ENCODE measurements around the gene LMAN1.

Gene LMAN1

GRCh38 chr18:59303656-59304195 is 55.3 kb downstream of the LMAN1 start:
- no peak for TF ChIP-seq Cebpa-rat (IDR thresholded peaks at IDR 0.05)
- peaks cover 0 to 3% (median 0%) of the 10 kb centered on the region in 11 experiments; a peak in 3 of 22 replicates for H3K27me3 ChIP-seq

GRCh38 chr18:59303006-59303405 is 56.1 kb downstream of the LMAN1 start:
- no peak overlapping the region for H3K9ac ChIP-seq
- TF ChIP-seq Cebpa-rat (IDR thresholded peaks at IDR 0.05): no peak
- no peaks in the 10 kb centered on the region for H3K9me3 ChIP-seq (replicated peaks in 1 of 11)
- no peak overlapping the region for H3K4me3 ChIP-seq
- H4K20me1 ChIP-seq: no peaks in the 10 kb centered on the region; a peak in 1 of 22 replicates
- H3K4me2 ChIP-seq: no peak overlapping the region
- H3K4me1 ChIP-seq: peaks cover 0 to 16% (median 9%) of the 10 kb centered on the region in 10 experiments; a peak in 12 of 20 replicates
- no peaks in the 10 kb centered on the region for H3K27me3 ChIP-seq
- H3K36me3 ChIP-seq: no peaks in the 10 kb centered on the region
- no peak overlapping the region for H3K27ac ChIP-seq

More at GRCh38 chr18:59303656-59304195, 55.3 kb downstream of the LMAN1 start:
- Histone ChIP-seq H4K20me1 (no peaks in the 10 kb centered on the region; a peak in 1 of 22 replicates), H3K27ac (no peak overlapping the region), H3K4me1 (peaks cover 0 to 16% (median 9%) of the 10 kb centered on the region in 10 experiments; a peak in 12 of 20 replicates), H3K9ac (no peak overlapping the region), H3K36me3 (no peaks in the 10 kb centered on the region), H3K4me3 (no peak overlapping the region), H3K4me2 (no peak overlapping the region), H3K9me3 (replicated peaks in 1 of 11) (no peaks in the 10 kb centered on the region)

- no peak overlapping the region for H3K9ac ChIP-seq
- no peak overlapping the region for H3K4me2 ChIP-seq
- H3K4me3 ChIP-seq: no peak overlapping the region
- H3K27me3 ChIP-seq: no peaks in the 10 kb centered on the region
- H3K9me3 ChIP-seq (replicated peaks in 1 of 11): no peaks in the 10 kb centered on the region
- no peak for TF ChIP-seq Cebpa-rat (IDR thresholded peaks at IDR 0.05)
- no peaks in the 10 kb centered on the region for H3K36me3 ChIP-seq
- H3K4me1 ChIP-seq: peaks cover 0 to 16% (median 9%) of the 10 kb centered on the region in 10 experiments; a peak in 12 of 20 replicates
- H4K20me1 ChIP-seq: no peaks in the 10 kb centered on the region; a peak in 1 of 22 replicates
- no peak overlapping the region for H3K27ac ChIP-seq
Observed at GRCh38 chr18:59301929-59302328, 57.1 kb downstream of the LMAN1 start.

GRCh38 chr18:59300676-59301285 is 58.3 kb downstream of the LMAN1 start:
- no peak overlapping the region for H3K27ac ChIP-seq
- no peak overlapping the region for H3K4me3 ChIP-seq
- H3K27me3 ChIP-seq: no peaks in the 10 kb centered on the region
- no peak for TF ChIP-seq Cebpa-rat (IDR thresholded peaks at IDR 0.05)
- H3K4me1 ChIP-seq: peaks cover 0 to 6% (median 4%) of the 10 kb centered on the region in 10 experiments; a peak in 11 of 20 replicates
- no peak overlapping the region for H3K4me2 ChIP-seq
- H4K20me1 ChIP-seq: no peaks in the 10 kb centered on the region; a peak in 1 of 22 replicates
- H3K9me3 ChIP-seq (replicated peaks in 1 of 11): no peaks in the 10 kb centered on the region
- no peak overlapping the region for H3K9ac ChIP-seq
- no peaks in the 10 kb centered on the region for H3K36me3 ChIP-seq

GRCh38 chr18:59298871-59299270 is 60.2 kb downstream of the LMAN1 start:
- Histone ChIP-seq H3K27me3 (no peaks in the 10 kb centered on the region), H3K27ac (no peak overlapping the region), H3K4me2 (no peak overlapping the region), H3K9me3 (replicated peaks in 1 of 11) (no peaks in the 10 kb centered on the region), H3K36me3 (no peaks in the 10 kb centered on the region), H3K4me1 (no peaks in the 10 kb centered on the region), H4K20me1 (no peaks in the 10 kb centered on the region; a peak in 1 of 22 replicates), H3K4me3 (no peak overlapping the region), H3K9ac (no peak overlapping the region)
- TF ChIP-seq Cebpa-rat (IDR thresholded peaks at IDR 0.05): no peak

GRCh38 chr18:59293317-59293716 is 65.7 kb downstream of the LMAN1 start:
- no peak overlapping the region for H3K4me3 ChIP-seq
- H3K4me2 ChIP-seq: no peak overlapping the region
- no peaks in the 10 kb centered on the region for H3K27me3 ChIP-seq
- no peak overlapping the region for H3K9ac ChIP-seq
- no peaks in the 10 kb centered on the region for H3K4me1 ChIP-seq
- H3K9me3 ChIP-seq (replicated peaks in 1 of 11): no peaks in the 10 kb centered on the region
- H3K36me3 ChIP-seq: no peaks in the 10 kb centered on the region
- no peaks in the 10 kb centered on the region for H4K20me1 ChIP-seq
- TF ChIP-seq Cebpa-rat (IDR thresholded peaks at IDR 0.05): no peak
- no peak overlapping the region for H3K27ac ChIP-seq

GRCh38 chr18:59286341-59286740 is 72.7 kb downstream of the LMAN1 start:
- no peak overlapping the region for H3K4me2 ChIP-seq
- H3K4me3 ChIP-seq: no peak overlapping the region
- H3K36me3 ChIP-seq: no peaks in the 10 kb centered on the region
- no peaks in the 10 kb centered on the region for H3K27me3 ChIP-seq
- H3K4me1 ChIP-seq: no peaks in the 10 kb centered on the region
- no peaks in the 10 kb centered on the region for H4K20me1 ChIP-seq
- no peak for TF ChIP-seq Cebpa-rat (IDR thresholded peaks at IDR 0.05)
- H3K9ac ChIP-seq: no peak overlapping the region
- no peak overlapping the region for H3K27ac ChIP-seq
- H3K9me3 ChIP-seq (replicated peaks in 1 of 11): no peaks in the 10 kb centered on the region

GRCh38 chr18:59282341-59282740 is 76.7 kb downstream of the LMAN1 start:
- H3K9me3 ChIP-seq (replicated peaks in 1 of 11): no peaks in the 10 kb centered on the region
- H3K4me1 ChIP-seq: peaks cover 0 to 8% (median 0%) of the 10 kb centered on the region in 10 experiments; a peak in 2 of 20 replicates
- no peak overlapping the region for H3K4me3 ChIP-seq
- no peaks in the 10 kb centered on the region for H3K36me3 ChIP-seq
- H3K9ac ChIP-seq: no peak overlapping the region
- no peak overlapping the region for H3K4me2 ChIP-seq
- H3K27me3 ChIP-seq: no peaks in the 10 kb centered on the region
- TF ChIP-seq Cebpa-rat (IDR thresholded peaks at IDR 0.05): no peak
- H3K27ac ChIP-seq: no peak overlapping the region
- no peaks in the 10 kb centered on the region for H4K20me1 ChIP-seq

- H3K9me3 ChIP-seq (replicated peaks in 1 of 11): peaks cover 0 to 1% (median under 1%) of the 10 kb centered on the region in 11 experiments; a peak in 9 of 22 replicates
- H3K27me3 ChIP-seq: peaks cover 2 to 19% (median 15%) of the 10 kb centered on the region in 11 experiments
- H3K36me3 ChIP-seq: no peaks in the 10 kb centered on the region
- no peaks in the 10 kb centered on the region for H4K20me1 ChIP-seq
- no peak overlapping the region for H3K4me2 ChIP-seq
- peaks cover 0 to 8% (median 0%) of the 10 kb centered on the region in 10 experiments; a peak in 2 of 20 replicates for H3K4me1 ChIP-seq
- no peak overlapping the region for H3K4me3 ChIP-seq
- no peak overlapping the region for H3K9ac ChIP-seq
- no peak for TF ChIP-seq Cebpa-rat (IDR thresholded peaks at IDR 0.05)
- no peak overlapping the region for H3K27ac ChIP-seq
Observed at GRCh38 chr18:59279722-59280121, 79.3 kb downstream of the LMAN1 start.

GRCh38 chr18:59279193-59279592 is 79.9 kb downstream of the LMAN1 start:
- TF ChIP-seq Cebpa-rat (IDR thresholded peaks at IDR 0.05): no peak
- Histone ChIP-seq H3K4me2 (no peak overlapping the region), H3K27ac (no peak overlapping the region), H3K9me3 (replicated peaks in 1 of 11) (peaks cover 4 to 7% (median 5%) of the 10 kb centered on the region in 11 experiments; a peak in 21 of 22 replicates), H3K27me3 (peaks cover 7 to 24% (median 20%) of the 10 kb centered on the region in 11 experiments), H3K9ac (no peak overlapping the region), H3K4me3 (no peak overlapping the region), H3K4me1 (peaks cover 0 to 8% (median 0%) of the 10 kb centered on the region in 10 experiments; a peak in 2 of 20 replicates), H3K36me3 (no peaks in the 10 kb centered on the region), H4K20me1 (no peaks in the 10 kb centered on the region)
